Activated T-helper 9 cell treated with anti-CD3 and anti-CD28 coated beads, Interleukin-2, amount 50 U/mL, for 16 hours (primary cell): ENCODE results near the gene NDRG3.
"Not testable (repeated sequence)": the region's sequence is repeated elsewhere in the genome, so short reads cannot be mapped to it uniquely, and the experiment has no call there.

Experiments used
- DNase-seq: peaks from one replicate; pipeline ENCODE4 v3.0.0-alpha.2; 2020; ENCODE audit warnings: low read depth

NDRG3 gene

GRCh38 chr20:36760647-36761046 is 14.8 kb upstream of the NDRG3 start:
- no peak for DNase-seq

GRCh38 chr20:36758276-36758675 is 12.4 kb upstream of the NDRG3 start:
- DNase-seq = no peak

- DNase-seq = no peak
Measured at GRCh38 chr20:36756496-36756895, 10.6 kb upstream of the NDRG3 start.

- DNase-seq = peak; percentile 11
Measured at GRCh38 chr20:36754656-36755222, 8.8 kb upstream of the NDRG3 start.

- no peak for DNase-seq
Measured at GRCh38 chr20:36752582-36752981, 6.7 kb upstream of the NDRG3 start.

GRCh38 chr20:36745234-36745926 is 510 bp downstream of the NDRG3 start:
- DNase-seq = peak; percentile 13

- no peak for DNase-seq
Measured at GRCh38 chr20:36744764-36745191, 1.1 kb downstream of the NDRG3 start.

- DNase-seq = no peak
Measured at GRCh38 chr20:36744243-36744642, 1.6 kb downstream of the NDRG3 start.

- no peak for DNase-seq
Measured at GRCh38 chr20:36742558-36742957, 3.3 kb downstream of the NDRG3 start.

GRCh38 chr20:36741072-36741471 is 4.8 kb downstream of the NDRG3 start:
- DNase-seq = no peak

- no peak for DNase-seq
Measured at GRCh38 chr20:36737183-36737499, 8.7 kb downstream of the NDRG3 start.

- no peak for DNase-seq
Measured at GRCh38 chr20:36736451-36737182, 9.3 kb downstream of the NDRG3 start.

- no peak for DNase-seq
Measured at GRCh38 chr20:36732456-36732855, 13.4 kb downstream of the NDRG3 start.

- no peak for DNase-seq
Measured at GRCh38 chr20:36728986-36729385, 16.9 kb downstream of the NDRG3 start.

- no peak for DNase-seq
Measured at GRCh38 chr20:36726168-36726567, 19.7 kb downstream of the NDRG3 start.

- no peak for DNase-seq
Measured at GRCh38 chr20:36720510-36720909, 25.4 kb downstream of the NDRG3 start.

GRCh38 chr20:36717657-36718056 is 28.2 kb downstream of the NDRG3 start:
- no peak for DNase-seq

GRCh38 chr20:36717021-36717420 is 28.9 kb downstream of the NDRG3 start:
- no peak for DNase-seq

- DNase-seq = no peak
Measured at GRCh38 chr20:36712775-36713174, 33.1 kb downstream of the NDRG3 start.

- no peak for DNase-seq
Measured at GRCh38 chr20:36709126-36709525, 36.8 kb downstream of the NDRG3 start.

- no peak for DNase-seq
Measured at GRCh38 chr20:36703530-36703929, 42.4 kb downstream of the NDRG3 start.

- DNase-seq = no peak
Measured at GRCh38 chr20:36700438-36700837, 45.5 kb downstream of the NDRG3 start.

GRCh38 chr20:36695467-36695866 is 50.4 kb downstream of the NDRG3 start:
- not testable (repeated sequence) for DNase-seq

- DNase-seq = no peak
Measured at GRCh38 chr20:36688630-36689029, 57.3 kb downstream of the NDRG3 start.
